ENCODE data around the gene ZDHHC19.
"Not testable (repeated sequence)": the region's sequence is repeated elsewhere in the genome, so short reads cannot be mapped to it uniquely, and the experiment has no call there.

ZDHHC19 gene

DNA sequence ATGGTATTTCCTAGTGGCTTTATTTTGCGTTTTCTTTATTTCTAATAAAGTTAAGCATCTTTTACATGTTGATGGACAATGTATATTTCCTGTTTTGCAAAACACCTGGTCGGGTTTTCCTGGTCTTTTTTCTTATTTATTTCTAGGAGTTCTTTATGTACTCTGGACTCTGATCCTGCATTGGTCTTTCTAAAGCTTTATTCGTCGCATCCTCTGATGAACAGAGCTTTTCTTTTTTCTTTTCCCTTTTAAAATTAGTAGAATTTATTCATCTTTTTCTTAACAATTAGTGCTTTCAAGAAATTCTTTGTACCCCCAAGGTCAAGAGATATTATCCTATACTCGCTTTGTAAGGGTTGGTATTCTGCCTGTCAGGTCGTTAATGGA is 32.2 kb downstream of the ZDHHC19 start:
- no peak for DNase-seq (ENCODE audit: low spot score)

DNA sequence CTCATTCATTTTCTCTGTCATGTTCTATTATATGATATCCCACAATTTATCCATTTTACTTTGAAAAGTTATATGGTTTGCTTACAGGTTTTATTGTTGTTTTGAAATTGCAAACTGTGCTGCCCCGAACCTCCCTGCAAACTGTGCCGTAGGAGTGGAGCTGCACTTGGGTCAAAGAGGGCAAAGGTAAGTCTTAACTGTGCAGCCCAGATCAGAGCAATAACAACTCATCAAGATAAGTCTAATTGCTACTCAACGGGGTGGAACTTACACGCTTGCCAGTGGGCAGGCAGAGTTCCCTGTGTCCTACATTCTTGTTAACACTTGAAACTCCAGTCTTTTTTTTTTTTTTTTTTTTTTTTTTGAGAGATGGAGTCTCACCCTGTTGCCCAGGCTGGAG is 33.2 kb downstream of the ZDHHC19 start:
- no peak for DNase-seq (ENCODE audit: low spot score)

DNA sequence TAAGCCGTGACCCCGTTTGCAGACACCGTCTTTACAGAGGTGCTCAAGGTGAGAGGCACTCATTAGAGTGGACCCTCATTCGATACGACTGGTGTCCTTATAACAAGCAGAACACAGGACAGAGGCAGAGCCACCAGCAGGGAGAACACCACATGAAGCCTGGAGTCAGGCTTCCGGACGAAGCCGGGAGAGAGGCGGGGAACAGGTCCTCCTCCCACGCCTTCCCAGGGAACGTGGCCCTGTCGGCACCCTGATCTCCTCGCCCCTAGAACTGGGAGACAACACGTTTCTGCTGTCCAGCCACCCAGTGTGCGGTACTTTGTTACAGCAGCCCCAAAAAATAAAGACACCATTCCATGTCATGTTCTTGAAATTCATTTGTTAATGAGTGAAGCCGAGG is 33.6 kb downstream of the ZDHHC19 start:
- no peak for DNase-seq (ENCODE audit: low spot score)

DNA sequence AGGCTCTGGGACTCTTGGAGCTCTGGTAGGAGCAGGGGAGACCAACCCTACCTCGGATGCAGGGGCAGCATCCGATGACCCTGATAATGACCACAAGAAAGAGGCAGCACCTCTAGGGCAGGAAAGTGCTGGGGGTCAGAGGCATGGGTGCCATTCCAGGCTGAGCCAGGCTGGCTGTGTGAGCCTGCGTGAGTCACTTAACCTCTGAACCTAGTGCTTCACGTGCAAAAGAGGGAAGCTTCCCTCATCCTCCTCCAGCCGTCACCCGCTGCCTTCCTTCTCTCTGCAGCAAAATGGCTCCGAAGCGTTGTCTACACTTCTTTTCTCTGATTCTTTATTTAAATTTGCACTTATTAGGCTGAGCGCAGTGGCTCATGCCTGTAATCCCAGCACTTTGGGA is 35.5 kb downstream of the ZDHHC19 start:
- DNase-seq (ENCODE audit: low spot score), result no peak

DNA sequence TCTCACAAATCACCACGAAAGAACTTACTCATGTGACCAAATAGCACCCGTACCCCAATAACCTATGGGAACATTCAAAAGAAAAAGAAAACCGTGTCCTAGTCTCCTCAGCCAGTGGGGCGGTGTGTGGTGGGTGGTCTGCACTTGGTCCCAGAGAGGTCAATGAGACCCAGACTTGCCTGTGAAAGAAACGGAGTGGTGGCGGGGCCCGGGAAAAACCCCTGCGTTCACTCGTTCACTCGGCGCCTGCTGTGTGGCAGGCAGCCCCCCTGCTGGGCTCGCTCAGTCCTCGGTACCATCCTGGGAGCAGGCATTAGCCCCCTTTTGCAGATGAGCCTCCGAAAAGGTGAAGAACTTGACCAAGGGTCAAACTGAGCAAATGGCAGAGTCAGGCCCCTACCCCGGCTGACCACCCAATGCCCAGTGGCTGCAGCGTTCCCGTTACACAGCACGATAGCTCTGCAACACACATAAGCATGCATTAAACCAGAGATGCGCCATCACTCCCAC is 36.0 kb downstream of the ZDHHC19 start:
- no peak for DNase-seq (ENCODE audit: low spot score)

DNA sequence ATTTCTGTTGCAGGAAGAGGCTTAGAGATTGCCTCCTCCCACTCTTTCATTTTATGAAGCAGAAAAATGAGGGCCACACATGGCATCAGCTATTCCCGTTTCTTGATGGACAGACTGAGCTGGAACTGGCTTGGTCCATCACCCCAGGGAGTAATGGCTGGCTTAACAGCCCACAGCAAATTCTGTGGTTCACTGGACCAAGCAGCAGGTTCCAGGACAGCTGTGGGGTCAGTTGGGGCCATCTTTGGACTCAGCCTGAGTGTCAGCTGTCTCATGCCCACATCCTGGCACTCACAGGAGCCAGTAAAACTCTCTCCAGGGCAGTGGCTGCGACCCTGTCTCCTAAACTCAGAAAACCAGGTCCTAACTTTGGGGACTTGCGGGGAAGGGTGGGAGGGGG is 36.5 kb downstream of the ZDHHC19 start:
- DNase-seq (ENCODE audit: low spot score), result no peak

DNA sequence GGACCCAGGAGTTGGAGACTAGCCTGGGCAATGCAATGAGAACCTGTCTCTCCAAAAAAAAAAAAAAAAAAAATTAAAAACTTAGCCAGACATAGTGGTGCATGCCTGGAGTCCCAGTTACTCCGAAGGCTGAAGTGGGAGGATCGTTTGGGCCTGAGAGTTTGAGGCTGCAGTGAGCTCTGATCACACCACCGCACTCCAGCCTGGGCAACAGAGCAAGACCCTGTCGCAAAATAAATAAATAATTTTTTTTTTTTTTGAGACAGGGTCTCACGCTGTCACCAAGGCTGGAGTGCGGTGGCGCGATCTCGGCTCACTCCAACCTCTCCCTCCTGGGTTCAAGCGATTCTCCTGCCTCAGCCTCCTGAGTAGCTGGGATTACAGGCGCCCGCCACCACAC is 40.9 kb downstream of the ZDHHC19 start:
- not testable (repeated sequence) for DNase-seq (ENCODE audit: low spot score)

DNA sequence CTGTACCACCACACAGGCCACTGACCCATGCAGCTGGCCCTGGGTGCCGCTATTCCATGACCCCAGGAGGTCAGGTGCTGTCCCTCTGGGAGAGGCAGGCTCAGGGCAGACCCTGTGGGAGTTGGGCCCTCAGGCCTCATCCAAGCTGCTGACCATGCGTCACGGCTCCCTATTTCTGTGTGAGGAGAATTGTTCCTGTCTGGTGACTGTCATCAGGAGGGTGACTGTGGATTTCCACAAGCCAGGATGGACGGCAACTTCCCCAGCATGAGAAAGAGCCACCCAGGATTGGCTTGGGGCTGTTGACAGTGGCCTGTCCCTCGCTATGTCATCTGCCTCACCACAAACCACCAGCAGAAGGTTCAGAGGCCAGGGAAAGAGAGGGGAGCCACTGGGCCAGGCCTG is 41.4 kb downstream of the ZDHHC19 start:
- no peak for DNase-seq (ENCODE audit: low spot score)

DNA sequence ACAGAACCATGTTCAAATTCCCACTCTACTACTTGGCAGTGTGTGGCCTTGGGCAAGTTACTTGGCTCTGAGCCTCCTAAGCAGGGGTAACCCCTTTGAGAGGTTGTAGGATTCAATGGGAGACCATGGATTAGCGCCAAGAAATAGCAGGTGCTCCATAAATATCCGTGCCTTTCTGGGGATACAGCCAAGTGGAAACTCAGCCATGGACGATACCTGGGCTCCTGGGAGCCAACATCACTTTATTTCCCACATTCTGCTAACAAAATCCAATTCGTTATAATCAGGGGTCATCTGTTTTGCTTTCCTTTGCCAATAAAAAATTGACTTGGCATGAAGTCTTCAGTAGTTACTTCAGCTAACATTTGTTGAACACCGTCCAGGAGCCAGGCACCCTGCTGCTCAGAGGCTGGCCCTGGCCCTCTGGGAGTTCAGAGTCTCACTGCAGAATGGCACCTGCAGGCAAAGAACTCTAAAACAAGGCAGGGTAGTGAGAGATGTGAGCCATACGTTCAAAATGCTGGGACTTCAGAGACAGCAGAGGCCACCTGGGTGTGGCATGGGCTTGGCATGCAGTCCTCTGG is 42.3 kb downstream of the ZDHHC19 start:
- no peak for DNase-seq (ENCODE audit: low spot score)

DNA sequence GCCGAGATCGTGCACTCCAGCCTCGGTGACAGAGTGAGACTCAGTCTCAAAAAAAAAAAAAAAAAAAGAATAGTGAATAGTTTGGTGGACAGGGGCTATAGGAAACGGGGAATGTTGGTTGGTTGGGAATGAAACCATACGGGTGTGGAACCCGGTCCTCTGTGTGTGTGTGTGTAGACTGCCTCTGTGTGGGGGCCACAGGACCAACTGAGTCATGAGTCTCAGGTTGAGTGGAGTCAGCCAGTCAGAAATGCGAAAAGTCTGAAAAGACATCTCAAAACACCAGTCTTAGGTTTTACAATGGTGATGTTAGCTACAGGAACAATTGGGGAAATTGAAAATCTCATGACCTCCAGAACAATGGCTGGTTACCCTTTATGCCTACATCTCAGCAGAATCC is 44.5 kb downstream of the ZDHHC19 start:
- DNase-seq (ENCODE audit: low spot score), result no peak

DNA sequence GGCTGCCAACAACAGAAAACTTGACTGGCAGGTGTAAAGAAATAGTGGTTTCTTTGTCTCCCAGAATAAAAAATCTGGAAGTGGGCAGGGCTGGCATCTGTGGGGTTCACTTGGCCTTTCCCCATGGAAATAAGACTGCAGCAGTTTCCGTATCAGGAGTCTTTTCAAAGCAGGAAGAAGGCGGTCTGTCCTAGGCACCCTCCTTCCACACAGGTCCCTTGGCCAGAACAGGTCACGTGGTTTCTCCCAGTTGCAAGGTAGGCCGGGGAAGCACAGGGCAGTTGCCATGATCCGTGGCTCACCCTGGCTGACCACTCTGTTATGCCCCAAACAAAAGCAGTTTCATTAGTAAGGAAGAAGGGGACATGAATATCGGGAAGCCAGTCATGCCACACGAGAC is 45.4 kb downstream of the ZDHHC19 start:
- DNase-seq (ENCODE audit: low spot score), result no peak

DNA sequence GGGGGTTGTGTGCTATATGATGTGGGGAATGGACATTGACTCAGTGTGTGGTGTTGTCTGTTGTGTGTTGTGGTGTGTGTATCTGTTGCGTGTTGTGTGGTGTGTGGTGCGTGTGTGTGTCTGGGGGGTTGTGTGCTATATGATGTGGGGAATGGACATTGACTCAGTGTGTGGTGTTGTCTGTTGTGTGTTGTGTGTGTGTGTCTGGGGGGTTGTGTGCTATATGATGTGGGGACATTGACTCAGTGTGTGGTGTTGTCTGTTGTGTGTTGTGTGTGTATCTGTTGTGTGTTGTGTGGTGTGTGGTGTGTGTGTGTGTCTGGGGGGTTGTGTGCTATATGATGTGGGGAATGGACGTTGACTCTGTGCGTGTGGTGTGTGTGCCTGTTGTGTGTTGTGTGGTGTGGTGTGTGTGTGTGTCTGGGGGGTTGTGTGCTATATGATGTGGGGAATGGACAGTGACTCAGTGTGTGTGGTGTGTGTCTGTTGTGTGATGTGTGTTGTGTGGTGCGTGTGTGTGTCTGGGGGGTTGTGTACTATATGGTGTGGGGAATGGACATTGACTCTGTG is 46.1 kb downstream of the ZDHHC19 start:
- DNase-seq (ENCODE audit: low spot score), result not testable (repeated sequence)

DNA sequence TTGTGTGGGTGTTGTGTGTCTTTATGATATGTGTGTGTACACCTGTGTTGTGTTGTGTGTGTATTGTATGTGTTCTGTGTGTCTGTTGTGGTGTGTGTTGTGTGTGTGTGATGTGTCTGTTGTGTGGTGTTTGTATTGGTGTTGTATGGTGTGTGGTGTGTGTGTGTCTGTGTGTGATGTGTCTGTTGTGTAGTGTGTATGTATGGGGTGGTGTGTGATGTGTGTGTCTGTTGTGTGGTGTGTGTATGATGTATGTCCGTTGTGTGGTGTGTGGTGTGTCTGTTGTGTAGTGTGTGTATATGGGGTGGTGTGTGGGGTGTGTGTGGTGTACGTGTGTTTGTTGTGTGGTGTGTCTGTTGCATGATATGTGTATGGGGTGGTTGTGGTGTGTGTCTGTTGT is 46.6 kb downstream of the ZDHHC19 start:
- DNase-seq (ENCODE audit: low spot score), result no peak

DNA sequence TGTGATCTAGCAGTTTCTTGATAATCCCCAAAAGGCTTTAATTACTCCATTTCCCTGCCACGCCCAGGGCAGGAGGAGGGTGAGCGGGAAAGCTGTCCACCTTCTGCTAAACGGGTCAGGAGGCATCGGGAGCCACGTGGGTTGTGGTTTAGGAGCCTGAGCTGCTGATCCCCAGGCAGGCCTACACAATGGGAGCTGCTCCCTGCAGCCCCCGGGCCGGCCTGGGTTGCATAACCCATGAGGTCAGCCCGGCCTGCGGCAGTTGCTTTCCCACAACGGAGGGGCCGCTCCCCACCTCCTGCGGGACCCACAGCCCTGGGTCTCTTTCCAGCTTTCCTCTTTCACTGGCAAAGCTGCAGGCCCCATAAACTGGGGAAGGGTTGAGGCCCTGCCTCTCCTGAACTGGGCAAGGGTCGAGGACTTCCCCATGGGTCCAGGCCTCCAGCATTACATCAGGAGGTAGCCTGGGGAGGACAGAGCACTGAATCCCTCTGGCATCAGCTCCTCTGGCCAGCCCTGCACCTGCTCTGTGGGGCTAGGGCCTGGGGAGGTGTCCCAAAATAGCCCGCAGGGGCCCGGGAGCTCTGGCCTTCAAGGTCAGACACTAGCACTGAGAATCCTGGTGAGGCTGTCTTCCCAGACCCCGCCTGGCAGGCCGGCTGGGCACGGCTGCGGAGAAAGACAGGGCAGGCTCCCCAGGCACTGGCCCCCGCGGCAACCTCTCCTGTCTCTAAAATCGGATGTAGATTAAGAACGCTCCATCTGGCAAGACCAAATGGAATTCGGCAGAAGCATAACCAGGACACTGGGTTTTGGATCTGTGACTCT is 47.3 kb downstream of the ZDHHC19 start:
- no peak for DNase-seq (ENCODE audit: low spot score)

DNA sequence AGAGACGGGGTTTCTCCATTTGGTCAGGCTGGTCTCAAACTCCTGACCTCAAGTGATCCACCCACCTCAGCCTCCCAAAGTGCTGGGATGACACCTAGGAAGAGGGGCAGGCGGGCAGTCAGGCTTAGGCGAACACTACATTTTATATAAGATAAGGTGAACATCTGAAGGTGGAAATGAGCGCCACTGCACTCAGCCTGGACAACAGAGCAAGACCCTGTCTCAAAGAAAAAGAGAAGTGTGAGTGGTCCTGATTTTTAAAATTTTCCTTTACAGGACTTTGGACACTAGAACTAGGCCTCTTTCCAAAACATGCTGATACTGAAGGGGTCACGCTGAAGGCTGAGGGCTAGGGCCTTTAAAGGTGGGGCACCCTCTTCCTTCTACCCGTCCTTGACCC is 48.0 kb downstream of the ZDHHC19 start:
- DNase-seq (ENCODE audit: low spot score), result no peak

DNA sequence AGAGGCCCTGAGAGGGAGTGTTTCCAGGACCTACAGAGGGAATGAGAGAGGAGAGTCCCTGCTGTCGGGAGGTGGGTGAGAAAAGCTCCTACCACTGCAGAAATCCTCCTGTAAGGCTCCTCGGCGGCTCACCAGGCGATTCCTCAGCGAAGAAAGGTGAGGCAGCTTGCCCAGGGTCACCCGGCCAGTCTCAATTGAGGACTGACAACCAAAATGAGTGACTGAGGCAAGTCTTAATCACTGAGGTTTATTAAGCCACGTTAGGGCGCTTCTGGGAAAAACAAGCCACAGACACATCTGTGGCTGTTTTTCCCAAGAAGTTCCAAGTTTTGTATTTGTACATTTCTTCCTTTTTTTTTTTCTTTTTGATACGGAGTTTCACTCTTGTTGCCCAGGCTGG is 48.5 kb downstream of the ZDHHC19 start:
- DNase-seq (ENCODE audit: low spot score), result no peak

DNA sequence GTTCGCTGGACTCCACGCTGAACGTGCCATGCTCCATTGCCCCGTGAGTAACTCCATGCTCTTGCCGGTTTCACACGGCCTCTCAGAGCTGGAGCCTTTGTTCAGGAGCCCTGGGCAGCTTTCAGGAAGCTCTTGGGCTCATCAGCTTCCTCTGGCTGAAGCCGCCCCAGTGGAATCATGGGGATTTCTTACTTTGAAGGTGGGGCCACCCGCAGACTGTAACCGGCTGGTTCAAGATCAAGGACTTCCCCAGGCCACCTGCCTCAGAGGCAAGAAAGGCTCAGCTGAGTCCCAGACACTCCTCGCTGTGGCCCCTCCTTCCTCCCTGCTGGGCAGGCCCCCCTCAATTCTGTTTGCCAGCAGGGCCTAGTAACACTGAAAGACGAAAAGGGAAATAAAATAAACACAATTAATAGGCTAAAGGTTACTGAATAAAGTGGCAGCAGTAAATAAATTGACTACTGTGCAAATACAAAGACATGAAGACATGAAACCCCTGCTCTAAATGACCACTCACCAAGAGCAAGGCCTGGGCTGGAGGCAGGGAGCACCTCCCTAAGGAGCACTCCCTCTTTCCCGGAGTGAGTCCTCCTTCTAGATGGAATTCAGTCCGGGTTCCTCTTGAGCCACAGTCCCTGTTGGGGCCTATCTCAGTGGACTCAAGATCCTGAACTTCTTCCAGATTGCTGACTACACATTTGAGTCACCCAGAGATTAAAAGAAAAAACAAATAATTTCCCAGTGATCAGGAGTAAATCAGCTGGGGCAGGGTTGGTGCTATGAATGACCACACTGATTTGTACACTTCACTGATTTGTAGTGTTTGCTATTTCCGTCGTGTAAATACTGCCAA is 51.0 kb downstream of the ZDHHC19 start:
- peak; percentile 18 for DNase-seq (ENCODE audit: low spot score)

DNA sequence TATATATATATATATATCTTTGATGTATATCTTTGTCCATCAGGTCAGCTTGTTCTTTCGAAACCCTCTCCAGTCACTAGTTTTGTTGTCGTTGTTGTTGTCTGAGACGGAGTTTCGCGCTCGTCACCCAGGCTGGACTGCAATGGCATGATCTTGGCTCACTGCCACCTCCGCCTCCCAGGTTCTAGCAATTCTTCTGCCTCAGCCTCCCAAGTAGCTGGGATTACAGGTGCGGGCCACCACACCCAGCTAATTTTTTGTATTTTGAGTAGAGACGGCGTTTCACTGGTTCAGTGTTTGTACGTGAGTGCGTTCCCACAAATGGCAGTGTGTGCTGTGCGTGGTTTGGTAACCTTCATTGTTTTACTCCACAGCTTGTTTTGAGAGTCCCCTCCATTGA is 51.7 kb downstream of the ZDHHC19 start:
- no peak for DNase-seq (ENCODE audit: low spot score)

DNA sequence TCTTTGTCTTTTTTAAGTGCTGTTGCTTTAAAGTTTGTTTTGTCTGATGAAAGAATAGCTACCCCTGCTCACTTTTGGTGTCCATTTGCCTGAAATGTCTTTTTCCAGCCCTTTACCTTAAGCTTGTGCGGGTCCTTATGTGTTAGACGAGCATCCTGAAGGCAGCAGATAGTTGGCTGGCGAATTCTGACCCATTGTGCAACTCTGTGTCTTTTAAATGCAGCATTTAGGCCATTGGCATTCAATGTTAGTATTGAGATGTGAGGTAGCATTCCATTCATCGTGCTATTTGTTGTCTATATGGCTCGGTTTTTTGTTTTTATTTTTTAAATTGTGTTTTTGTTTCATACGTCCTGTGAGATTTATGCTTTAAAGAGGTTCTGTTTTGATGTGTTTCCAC is 55.0 kb downstream of the ZDHHC19 start:
- DNase-seq (ENCODE audit: low spot score), result no peak

DNA sequence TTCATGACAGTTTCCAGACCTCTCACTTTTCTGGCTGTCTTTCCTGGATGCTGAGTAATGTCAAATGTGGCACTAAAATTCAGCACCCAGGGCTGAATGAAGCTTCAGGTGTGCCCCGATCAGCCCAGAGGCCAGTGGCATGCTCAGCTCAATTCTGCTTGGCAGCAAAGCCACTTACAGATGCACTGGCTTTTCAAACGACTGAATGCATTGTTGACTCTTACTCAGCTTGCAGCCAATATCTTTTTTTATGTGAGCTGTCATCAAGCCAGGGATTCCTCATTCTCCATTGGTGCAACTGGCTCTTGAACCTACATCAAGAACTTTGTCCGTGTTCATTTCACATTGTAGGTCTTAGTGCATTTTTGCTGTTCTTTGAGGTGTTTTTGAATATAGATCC is 60.7 kb downstream of the ZDHHC19 start:
- DNase-seq (ENCODE audit: low spot score), result no peak

DNA sequence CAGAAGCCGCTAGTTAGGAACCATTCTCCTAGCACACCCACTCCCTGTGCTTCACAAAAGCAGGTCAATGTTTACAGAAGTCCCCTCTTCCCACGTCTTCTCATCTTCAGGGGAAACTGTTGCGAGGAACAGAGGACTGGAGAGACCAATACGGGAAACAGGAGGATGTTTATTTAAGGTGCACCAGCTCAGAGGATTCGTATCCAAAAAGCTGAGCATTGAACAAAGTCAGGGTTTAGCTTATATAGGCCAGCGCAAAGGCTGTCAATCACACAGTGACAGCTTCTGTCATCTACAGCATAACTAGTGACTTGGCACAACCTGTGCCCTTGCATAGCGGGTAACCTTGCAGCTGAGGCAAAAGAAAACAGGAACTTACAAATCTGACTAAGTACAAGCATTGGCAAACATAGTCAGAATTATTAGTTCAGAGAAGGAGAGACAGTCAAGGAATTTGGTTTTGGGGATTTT is 61.3 kb downstream of the ZDHHC19 start:
- DNase-seq (ENCODE audit: low spot score), result no peak

DNA sequence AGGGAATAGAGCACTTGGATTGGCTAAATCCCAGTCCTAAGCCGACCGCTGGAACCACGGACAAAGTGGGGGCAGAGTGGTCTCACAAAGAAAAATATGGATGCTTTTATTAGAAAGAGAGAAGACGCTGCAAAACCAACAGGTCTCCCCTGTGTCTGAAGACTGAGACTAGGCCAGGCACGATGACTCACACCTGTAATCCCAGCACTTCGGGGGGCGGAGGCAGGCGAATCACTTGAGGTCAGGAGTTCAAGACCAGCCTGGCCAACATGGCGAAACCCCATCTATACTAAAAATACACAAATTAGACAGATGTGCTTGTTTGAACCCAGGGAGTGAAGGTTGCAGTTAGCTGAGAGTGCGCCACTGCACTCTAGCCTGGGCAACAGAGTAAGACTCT is 61.8 kb downstream of the ZDHHC19 start:
- DNase-seq (ENCODE audit: low spot score), result no peak
